ENCODE data around the gene PNLIP.

DNA sequence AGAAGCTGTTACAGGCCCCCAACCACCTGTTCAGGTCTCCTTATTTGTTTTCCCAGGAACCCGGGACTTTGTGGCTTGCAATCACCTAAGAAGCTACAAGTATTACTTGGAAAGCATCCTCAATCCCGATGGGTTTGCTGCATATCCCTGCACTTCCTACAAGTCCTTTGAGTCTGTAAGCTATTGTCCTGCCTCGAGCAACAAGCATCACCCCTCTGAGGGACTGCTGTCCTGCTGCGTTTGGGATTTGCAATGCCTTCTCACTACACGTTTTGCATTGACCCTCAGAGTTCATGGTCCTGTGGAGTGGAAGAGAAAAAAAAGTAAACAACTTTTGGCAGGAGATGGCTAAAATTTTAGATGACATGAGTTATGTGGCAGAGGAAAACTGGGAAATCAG, 54.3 kb downstream of the PNLIP start:
- TF ChIP-seq, protein P1, sequence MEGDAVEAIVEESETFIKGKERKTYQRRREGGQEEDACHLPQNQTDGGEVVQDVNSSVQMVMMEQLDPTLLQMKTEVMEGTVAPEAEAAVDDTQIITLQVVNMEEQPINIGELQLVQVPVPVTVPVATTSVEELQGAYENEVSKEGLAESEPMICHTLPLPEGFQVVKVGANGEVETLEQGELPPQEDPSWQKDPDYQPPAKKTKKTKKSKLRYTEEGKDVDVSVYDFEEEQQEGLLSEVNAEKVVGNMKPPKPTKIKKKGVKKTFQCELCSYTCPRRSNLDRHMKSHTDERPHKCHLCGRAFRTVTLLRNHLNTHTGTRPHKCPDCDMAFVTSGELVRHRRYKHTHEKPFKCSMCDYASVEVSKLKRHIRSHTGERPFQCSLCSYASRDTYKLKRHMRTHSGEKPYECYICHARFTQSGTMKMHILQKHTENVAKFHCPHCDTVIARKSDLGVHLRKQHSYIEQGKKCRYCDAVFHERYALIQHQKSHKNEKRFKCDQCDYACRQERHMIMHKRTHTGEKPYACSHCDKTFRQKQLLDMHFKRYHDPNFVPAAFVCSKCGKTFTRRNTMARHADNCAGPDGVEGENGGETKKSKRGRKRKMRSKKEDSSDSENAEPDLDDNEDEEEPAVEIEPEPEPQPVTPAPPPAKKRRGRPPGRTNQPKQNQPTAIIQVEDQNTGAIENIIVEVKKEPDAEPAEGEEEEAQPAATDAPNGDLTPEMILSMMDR (IDR thresholded peaks at IDR 0.05) = no peak
- no peak for TF ChIP-seq POLR2A (IDR thresholded peaks at IDR 0.05)
